H1 (cell line): ENCODE data around the gene ADAMTSL2. TPM values are rescaled to one million over a fixed set of nuclear protein-coding genes. Genes with fewer than 3 reads are reported as not detected.

Experiments
- CTCF ChIA-PET: fragments of 300-600 bp; sonication (Branson Sonifier 250); formaldehyde crosslinking; loops from one replicate; lab custom pipeline; 2021; ENCODE audit not compliant: partially characterized antibody; lab: Charles Lee
- POLR2A ChIA-PET: fragments of 300-600 bp; sonication (Branson Sonifier 250); formaldehyde crosslinking; loops from one replicate; lab custom pipeline; 2021; ENCODE audit warnings: inconsistent platforms; ENCODE audit not compliant: partially characterized antibody; lab: Charles Lee
- DNase-seq, 2 experiments: peaks; one replicate each; pipeline versions ENCODE4 v3.0.0 to v3.0.0-alpha.2; 2010 to 2022; ENCODE audit warnings: low spot score in 2 of 2, low read depth in 1 of 2, mixed read lengths in 1 of 2
- FAIRE-seq: peaks from 2 replicates; lab custom pipeline; 2011; peaks lifted over from hg19 to GRCh38; lab: Jason Lieb, UNC
- H2AFZ ChIP-seq: 2 replicates; pipeline ENCODE4 v1.8.1; 2012; ENCODE audit warnings: low read length, inconsistent platforms
- H2AK5ac ChIP-seq: 2 replicates; pipeline ENCODE4 v1.6.1; 2013; ENCODE audit warnings: low read depth, low read length
- H2BK120ac ChIP-seq: replicated peaks from 2 replicates; pipeline ENCODE3; 2013; ENCODE audit warnings: low read depth, low read length, inconsistent platforms
- H2BK12ac ChIP-seq: 2 replicates; pipeline ENCODE4 v1.6.1; 2013; ENCODE audit warnings: low read depth, low read length
- H2BK15ac ChIP-seq: 2 replicates; pipeline ENCODE4 v1.6.1; 2013; ENCODE audit warnings: low read length
- H2BK20ac ChIP-seq: 2 replicates; pipeline ENCODE4 v1.6.1; 2013; ENCODE audit warnings: low read length
- H2BK5ac ChIP-seq: 2 replicates; pipeline ENCODE4 v1.6.1; 2013; ENCODE audit warnings: low read depth, low read length
- H3K14ac ChIP-seq: 2 replicates; pipeline ENCODE4 v1.6.1; 2013; ENCODE audit warnings: inconsistent platforms; ENCODE audit not compliant: insufficient read length
- H3K18ac ChIP-seq: 2 replicates; pipeline ENCODE4 v1.6.1; 2013; ENCODE audit warnings: low read length; ENCODE audit errors: extremely low read depth
- H3K23ac ChIP-seq: 2 replicates; pipeline ENCODE4 v1.6.1; 2013; ENCODE audit warnings: inconsistent platforms; ENCODE audit not compliant: insufficient read length
- H3K23me2 ChIP-seq: 2 replicates; pipeline ENCODE4 v1.6.1; 2013; ENCODE audit warnings: low read depth, low read length
- H3K27ac ChIP-seq: 2 replicates; pipeline ENCODE4 v1.6.1; 2011; ENCODE audit warnings: low read depth, low read length, inconsistent platforms
- H3K27me3 ChIP-seq, 4 experiments: replicated peaks in 1 of 4; 1 replicate in 1 of 4; 2 replicates in 3 of 4; pipeline versions ENCODE4 v1.6.1 to v1.8.1; 2011 to 2013; ENCODE audit warnings: low read length in 3 of 4, mild to moderate bottlenecking in 3 of 4, inconsistent platforms in 2 of 4, mixed read lengths in 2 of 4, moderate library complexity in 1 of 4; ENCODE audit not compliant: control insufficient read depth in 3 of 4, insufficient read depth in 3 of 4; ENCODE audit errors: extremely low read depth in 1 of 4
- H3K36me3 ChIP-seq, 4 experiments: 2 replicates each; pipeline versions ENCODE4 v1.6.1 to v1.8.1; 2011 to 2013; ENCODE audit warnings: mild to moderate bottlenecking in 4 of 4, low read length in 3 of 4, moderate library complexity in 2 of 4, control low read depth in 1 of 4, inconsistent platforms in 1 of 4; ENCODE audit not compliant: insufficient read depth in 4 of 4, control insufficient read depth in 2 of 4
- H3K4ac ChIP-seq: replicated peaks from 2 replicates; pipeline ENCODE3; 2013; ENCODE audit warnings: low read length, low read depth, mixed read lengths, inconsistent platforms; ENCODE audit not compliant: insufficient read length
- H3K4me1 ChIP-seq, 4 experiments: replicated peaks in 1 of 4; 1 replicate in 1 of 4; 2 replicates in 3 of 4; pipeline versions ENCODE4 v1.6.1 to v1.8.1; 2011 to 2013; ENCODE audit warnings: low read length in 3 of 4, inconsistent platforms in 2 of 4, mixed read lengths in 1 of 4; ENCODE audit not compliant: insufficient read depth in 4 of 4, control insufficient read depth in 3 of 4
- H3K4me2 ChIP-seq, 2 experiments: 2 replicates each; pipeline versions ENCODE4 v1.6.1 to v1.8.1; 2011 to 2013; ENCODE audit warnings: low read depth in 2 of 2, low read length in 2 of 2, control low read depth in 1 of 2, inconsistent platforms in 1 of 2, mild to moderate bottlenecking in 1 of 2; ENCODE audit not compliant: insufficient read depth in 1 of 2
- H3K4me3 ChIP-seq, 4 experiments: fragments of 200-600, 300-600 bp in 1 of 4; sonication (generic), shearing (Covaris generic), sonication (Bioruptor Twin) in 1 of 4; 2 replicates each; pipeline versions ENCODE4 v1.5.1 to v1.8.1; 2011 to 2016; ENCODE audit warnings: low read length in 4 of 4, low read depth in 3 of 4, control low read depth in 2 of 4, inconsistent platforms in 2 of 4, mild to moderate bottlenecking in 2 of 4, mixed read lengths in 1 of 4, moderate library complexity in 1 of 4; ENCODE audit not compliant: insufficient read depth in 2 of 4; ENCODE audit errors: extremely low read depth in 1 of 4
- H3K56ac ChIP-seq: replicated peaks from 2 replicates; pipeline ENCODE3; 2013; ENCODE audit warnings: low read depth, mild to moderate bottlenecking, mixed read lengths, low read length, inconsistent platforms; ENCODE audit not compliant: insufficient read length
- H3K79me1 ChIP-seq: 2 replicates; pipeline ENCODE4 v1.6.1; 2013; ENCODE audit warnings: low read depth, low read length, control low read depth
- H3K79me2 ChIP-seq, 2 experiments: 2 replicates each; pipeline versions ENCODE4 v1.6.1 to v1.8.1; 2012 to 2013; ENCODE audit warnings: low read length in 2 of 2, mild to moderate bottlenecking in 2 of 2, inconsistent platforms in 1 of 2; ENCODE audit not compliant: insufficient read depth in 2 of 2, control insufficient read depth in 1 of 2
- H3K9ac ChIP-seq, 4 experiments: replicated peaks in 1 of 4; 1 replicate in 1 of 4; 2 replicates in 3 of 4; pipeline versions ENCODE4 v1.6.1 to v1.8.1; 2011 to 2013; ENCODE audit warnings: low read depth in 3 of 4, low read length in 3 of 4, control low read depth in 2 of 4, mild to moderate bottlenecking in 2 of 4, moderate library complexity in 2 of 4, inconsistent platforms in 1 of 4; ENCODE audit errors: extremely low read depth in 1 of 4
- H3K9me3 ChIP-seq, 2 experiments: 2 replicates each; pipeline versions ENCODE4 v1.6.1 to v1.8.1; 2012 to 2013; ENCODE audit warnings: mild to moderate bottlenecking in 2 of 2, moderate library complexity in 2 of 2, control low read depth in 1 of 2, inconsistent platforms in 1 of 2, low read depth in 1 of 2, low read length in 1 of 2, mixed read lengths in 1 of 2; ENCODE audit not compliant: insufficient read depth in 2 of 2
- H4K20me1 ChIP-seq, 2 experiments: replicated peaks in 1 of 2; 2 replicates each; pipeline versions ENCODE3 to v1.8.1; 2011 to 2013; ENCODE audit warnings: inconsistent platforms in 2 of 2, low read length in 2 of 2, mild to moderate bottlenecking in 1 of 2; ENCODE audit not compliant: insufficient read depth in 2 of 2, control insufficient read depth in 1 of 2
- H4K5ac ChIP-seq: 2 replicates; pipeline ENCODE4 v1.6.1; 2013; ENCODE audit warnings: low read length, low read depth, mixed read lengths, inconsistent platforms; ENCODE audit not compliant: insufficient read length
- H4K8ac ChIP-seq: 2 replicates; pipeline ENCODE4 v1.8.0; 2013; ENCODE audit warnings: mild to moderate bottlenecking, moderate library complexity, low read length, inconsistent platforms; ENCODE audit not compliant: insufficient read depth; ENCODE audit errors: extremely low read depth
- H4K91ac ChIP-seq: replicated peaks from 2 replicates; pipeline ENCODE3; 2013; ENCODE audit warnings: low read length, mixed read lengths, inconsistent platforms; ENCODE audit not compliant: insufficient read length
- BACH1 ChIP-seq: IDR thresholded peaks from 2 replicates; pipeline ENCODE4 v1.6.1; 2012; ENCODE audit warnings: low read length, improper control_type of control experiment
- EGR1 ChIP-seq: IDR thresholded peaks from 2 replicates; pipeline ENCODE4 v1.6.1; 2011; ENCODE audit warnings: low read depth, low read length, borderline replicate concordance
- FOSL1 ChIP-seq: IDR thresholded peaks from 2 replicates; pipeline ENCODE4 v1.6.1; 2011; ENCODE audit warnings: mild to moderate bottlenecking, low read depth, low read length, moderate library complexity; ENCODE audit not compliant: insufficient read depth
- GABPA ChIP-seq: IDR thresholded peaks from 2 replicates; pipeline ENCODE4 v1.6.1; 2011; ENCODE audit warnings: mild to moderate bottlenecking, low read length, moderate library complexity, borderline replicate concordance; ENCODE audit not compliant: insufficient read depth
- POLR2A ChIP-seq, 2 experiments: IDR thresholded peaks; 1 replicate in 1 of 2; 2 replicates in 1 of 2; pipeline ENCODE4 v1.6.1; 2011; ENCODE audit warnings: low read depth in 2 of 2, low read length in 2 of 2, mild to moderate bottlenecking in 2 of 2; ENCODE audit errors: control extremely low read depth in 1 of 2
- RNF2 ChIP-seq: fragments of 200-900, 300-1000 bp; sonication (generic); IDR thresholded peaks from 2 replicates; pipeline ENCODE4 v1.7.1; 2016; ENCODE audit warnings: borderline replicate concordance, low read depth, mild to moderate bottlenecking, antibody characterized with exemption, low read length; ENCODE audit not compliant: poor library complexity, severe bottlenecking; ENCODE audit errors: missing control alignments
- RXRA ChIP-seq: IDR thresholded peaks from 2 replicates; pipeline ENCODE4 v1.6.1; 2011; ENCODE audit warnings: low read depth, mild to moderate bottlenecking, low read length, moderate library complexity; ENCODE audit not compliant: insufficient read depth
- SIRT6 ChIP-seq: IDR thresholded peaks from one replicate; pipeline ENCODE4 v1.7.1; 2012; ENCODE audit warnings: low read length, inconsistent platforms
- SP1 ChIP-seq: IDR thresholded peaks from 2 replicates; pipeline ENCODE4 v1.6.1; 2011; ENCODE audit warnings: low read depth, low read length
- SP4 ChIP-seq: IDR thresholded peaks from 2 replicates; pipeline ENCODE4 v1.6.1; 2012; ENCODE audit warnings: low read length, inconsistent platforms
- SRF ChIP-seq: IDR thresholded peaks from 2 replicates; pipeline ENCODE4 v1.6.1; 2011; ENCODE audit warnings: mild to moderate bottlenecking, low read depth, low read length, moderate library complexity
- TAF1 ChIP-seq: IDR thresholded peaks from 2 replicates; pipeline ENCODE4 v1.6.1; 2011; ENCODE audit warnings: mild to moderate bottlenecking, low read depth, low read length
- TBP ChIP-seq: IDR thresholded peaks from 2 replicates; pipeline ENCODE4 v1.6.1; 2011; ENCODE audit warnings: low read depth, low read length, improper control_type of control experiment
- TCF12 ChIP-seq: IDR thresholded peaks from 2 replicates; pipeline ENCODE4 v1.6.1; 2011; ENCODE audit warnings: low read depth, mild to moderate bottlenecking, low read length
- YY1 ChIP-seq: IDR thresholded peaks from 2 replicates; pipeline ENCODE4 v1.6.1; 2011; ENCODE audit warnings: low read depth, mild to moderate bottlenecking, low read length
- ZNF274 ChIP-seq: IDR thresholded peaks from 2 replicates; pipeline ENCODE4 v1.7.0; 2012; ENCODE audit warnings: low read length, borderline replicate concordance; ENCODE audit errors: extremely low read depth
- WGBS, 2 experiments: shearing (Covaris generic) in 1 of 2; methylation state at CpG; one replicate each; pipeline versions ENCODE4 v1.1.6 to v1.1.7; 2013 to 2015; ENCODE audit warnings: low lambda C conversion rate in 2 of 2, mixed read lengths in 2 of 2, inconsistent platforms in 1 of 2, low coverage in 1 of 2, missing lambda C conversion rate in 1 of 2; ENCODE audit not compliant: insufficient replicate concordance in 2 of 2, insufficient coverage in 1 of 2, insufficient read length in 1 of 2; ENCODE audit errors: extremely low coverage in 1 of 2, missing lambda C conversion rate in 1 of 2; 5-methylcytosine and 5-hydroxymethylcytosine counted together
- polyA plus RNA-seq, 7 experiments: library from polyadenylated mRNA; depleted of rRNA in 3 of 7; stranded (reverse) in 5 of 7; unstranded in 2 of 7; fragments of >200 nt in 5 of 7; fragments of 200-250 nt in 2 of 7; gene quantifications; 1 replicate in 5 of 7; 2 replicates in 1 of 7; 4 replicates in 1 of 7; pipeline versions ENCODE4 v1.2.1 to v1.2.3, GENCODE V29; 2011 to 2013; ENCODE audit warnings: missing spikeins in 2 of 7, mixed read lengths in 2 of 7
- total RNA-seq: library from RNA; stranded (reverse); fragmentation: NEBNext Ultra II Directional; extraction: Animal tissue kit (Norgen Biotek cat#: 25700); gene quantifications from 2 replicates; pipeline ENCODE4 v1.2.1, GENCODE V29; 2021

The ADAMTSL2 gene
- total and polyA plus RNA-seq, 2 of the 8 experiments (the other 6 are each of a cell fraction or from before 2014, with no cell fraction given), result 0.74 to 0.76 TPM

- 0 out of 2 replicates have a peak overlapping the region, but pooled peaks have one; percentile 23 for H2BK12ac ChIP-seq
- no peak overlapping the region for H2AFZ ChIP-seq
- H3K14ac ChIP-seq, result no peak overlapping the region
- H3K56ac ChIP-seq, result no peak overlapping the region
- H3K27ac ChIP-seq, result no peak overlapping the region
- peaks cover 2% of the 10 kb centered on the region; the same call in 1 of the 2 replicates for H3K23me2 ChIP-seq
- no peaks in the 10 kb centered on the region for H3K36me3 ChIP-seq
- no peak overlapping the region for H3K9ac ChIP-seq
- no peak overlapping the region for H3K4me3 ChIP-seq
- ChIA-PET POLR2A (interaction anchor here (1.0 to 2.8 kb wide), 2 partner anchors 10 to 22 kb away, joined by 3 to 11 read pairs; no protein-coding TSS in a partner anchor), CTCF (interaction anchor here (1.0 to 4.2 kb wide), 9 partner anchors 8 to 245 kb away, joined by 3 to 26 read pairs (median 3); no protein-coding TSS in a partner anchor)
- no peak overlapping the region for H3K4me2 ChIP-seq
- WGBS, 2 experiments, result 92% methylated on average over 14 of the region's 14 CpGs; no CpG with 5 or more reads in 1 of the 2 experiments
- no peak for FAIRE-seq
- H3K27me3 ChIP-seq, result peaks cover 0 to 26% (median 19%) of the 10 kb centered on the region in 4 experiments; a peak in 6 of 7 replicates
- no peak for DNase-seq
- no peak overlapping the region for H4K5ac ChIP-seq
- no peaks in the 10 kb centered on the region for H3K9me3 ChIP-seq
- H3K4me1 ChIP-seq, result peaks cover 0 to 45% (median 23%) of the 10 kb centered on the region in 4 experiments; a peak in 6 of 7 replicates
- no peak overlapping the region for H4K8ac ChIP-seq
- H4K91ac ChIP-seq, result peak overlapping the region; percentile 48
- no peak overlapping the region for H3K4ac ChIP-seq
- H2BK20ac ChIP-seq, result no peak overlapping the region
- H3K18ac ChIP-seq, result no peak overlapping the region
- no peak overlapping the region; the same call in 1 of the 2 replicates for H2BK15ac ChIP-seq
- H2AK5ac ChIP-seq, result no peak overlapping the region
- no peaks in the 10 kb centered on the region for H4K20me1 ChIP-seq
- H3K23ac ChIP-seq, result no peak overlapping the region
- peak overlapping the region; percentile 66; the same call in 1 of the 2 replicates for H2BK5ac ChIP-seq
- H3K79me2 ChIP-seq, result no peaks in the 10 kb centered on the region
- H2BK120ac ChIP-seq, result no peak overlapping the region
- H3K79me1 ChIP-seq, result no peaks in the 10 kb centered on the region
- TF ChIP-seq ZNF274 (no peak), YY1 (no peak), FOSL1 (no peak), TCF12 (no peak), EGR1 (no peak), SP1 (no peak), SIRT6 (no peak), RXRA (no peak), SP4 (no peak), POLR2A (IDR thresholded peaks at IDR 0.05; ENCODE audit: control extremely low read depth in 1 of 2, low read depth in 2 of 2, low read length in 2 of 2) (no peak), GABPA (no peak), SRF (no peak), RNF2 (no peak), TBP (no peak), TAF1 (no peak), BACH1 (no peak)
These were observed 3.7 kb downstream of the ADAMTSL2 start for GRCh38 chr9:133538176-133538575.
